SU-DHL-6 (cell line): Measurements from ENCODE around the gene RAD23B.

ENCODE experiments used
- H2AFZ ChIP-seq: fragments of 200-600 bp; sonication (generic); 2 replicates; pipeline ENCODE4 v1.6.1; 2014; ENCODE audit warnings: low read depth, mild to moderate bottlenecking, moderate library complexity, mixed read lengths, antibody characterized with exemption, low read length; ENCODE audit not compliant: severe bottlenecking
- H3F3A ChIP-seq: fragments of 200-600 bp; shearing (Covaris generic); 2 replicates; pipeline ENCODE4 v1.6.0; 2016; ENCODE audit warnings: antibody characterized with exemption, mild to moderate bottlenecking; ENCODE audit not compliant: insufficient read depth
- H3K27ac ChIP-seq: fragments of 200-600 bp; sonication (generic); 2 replicates; pipeline ENCODE4 v1.5.1; 2016; ENCODE audit warnings: low read depth, mild to moderate bottlenecking, low read length, moderate library complexity, mixed read lengths
- H3K27me3 ChIP-seq: fragments of 200-600 bp; sonication (generic), shearing (Covaris generic); 2 replicates; pipeline ENCODE4 v1.6.0; 2014; ENCODE audit warnings: mild to moderate bottlenecking, low read length
- H3K36me3 ChIP-seq: fragments of 200-600 bp; sonication (generic); 2 replicates; pipeline ENCODE4 v1.6.1; 2014; ENCODE audit warnings: mild to moderate bottlenecking, low read length, mixed read lengths
- H3K4me2 ChIP-seq: fragments of 300-600, 200-600 bp; shearing (Covaris generic), sonication (generic); 2 replicates; pipeline ENCODE4 v1.6.0; 2014; ENCODE audit warnings: low read length, low read depth, mild to moderate bottlenecking; ENCODE audit not compliant: poor library complexity, severe bottlenecking
- H3K4me3 ChIP-seq: fragments of 200-600 bp; sonication (generic); 2 replicates; pipeline ENCODE4 v1.5.1; 2014; ENCODE audit warnings: antibody characterized with exemption, low read length, mild to moderate bottlenecking, mixed read lengths; ENCODE audit not compliant: insufficient read depth, poor library complexity, severe bottlenecking
- H3K79me2 ChIP-seq: fragments of 200-600 bp; sonication (generic); 2 replicates; pipeline ENCODE4 v1.6.1; 2014; ENCODE audit warnings: mild to moderate bottlenecking, low read length, moderate library complexity; ENCODE audit not compliant: insufficient read depth
- H3K9ac ChIP-seq: fragments of 200-600 bp; sonication (generic); 2 replicates; pipeline ENCODE4 v1.7.0; 2014; ENCODE audit warnings: mild to moderate bottlenecking, low read length
- H3K9me2 ChIP-seq: fragments of 200-600 bp; sonication (generic); replicated peaks from 2 replicates; pipeline ENCODE4 v1.6.1; 2014; ENCODE audit warnings: low read length; ENCODE audit not compliant: insufficient read depth
- H3K9me3 ChIP-seq: fragments of 200-600 bp; sonication (generic); 2 replicates; pipeline ENCODE4 v1.6.1; 2014; ENCODE audit warnings: low read length, mixed read lengths; ENCODE audit not compliant: insufficient read depth
- H4K20me1 ChIP-seq: fragments of 200-600 bp; sonication (generic); 2 replicates; pipeline ENCODE4 v1.6.1; 2014; ENCODE audit warnings: low read depth, mild to moderate bottlenecking, antibody characterized with exemption, low read length, moderate library complexity, mixed read lengths
- CTCF ChIP-seq: fragments of 200-600 bp; sonication (generic); IDR thresholded peaks from one replicate; pipeline ENCODE4 v1.5.1; 2017; ENCODE audit warnings: antibody characterized with exemption, mild to moderate bottlenecking, low read length, moderate library complexity; ENCODE audit not compliant: insufficient read depth, poor library complexity, severe bottlenecking
- EZH2phosphoT487 ChIP-seq: fragments of 200-600 bp; sonication (generic), shearing (Covaris generic); conservative IDR thresholded peaks from 2 replicates; pipeline ENCODE4 v1.6.1; 2018; ENCODE audit warnings: mild to moderate bottlenecking, antibody characterized with exemption, low read length, moderate library complexity, mixed read lengths

RAD23B gene

GRCh38 chr9:107330420-107330819 lies 47.3 kb downstream of the RAD23B start:
- Histone ChIP-seq H3K27me3 (no peaks in the 10 kb centered on the region), H3F3A (peaks cover 8% of the 10 kb centered on the region), H3K79me2 (peaks cover 30% of the 10 kb centered on the region), H3K27ac (no peak overlapping the region), H3K4me2 (no peak overlapping the region), H3K4me3 (no peak overlapping the region), H3K9me3 (no peaks in the 10 kb centered on the region), H3K9ac (no peak overlapping the region), H3K9me2 (no peaks in the 10 kb centered on the region), H2AFZ (no peak overlapping the region), H3K36me3 (peaks cover 58% of the 10 kb centered on the region), H4K20me1 (peaks cover 35% of the 10 kb centered on the region)
- TF ChIP-seq CTCF: no peak
- no peak for TF ChIP-seq EZH2phosphoT487

- no peak overlapping the region for H3K27ac ChIP-seq
- H3K4me2 ChIP-seq: no peak overlapping the region
- H3K9me3 ChIP-seq: no peaks in the 10 kb centered on the region
- H3K9me2 ChIP-seq: no peaks in the 10 kb centered on the region
- H3K36me3 ChIP-seq: peaks cover 42% of the 10 kb centered on the region; the same call in 1 of the 2 replicates
- no peak overlapping the region for H3K9ac ChIP-seq
- H3K4me3 ChIP-seq: no peak overlapping the region
- no peak overlapping the region for H2AFZ ChIP-seq
- H3K79me2 ChIP-seq: peaks cover 13% of the 10 kb centered on the region; the same call in 1 of the 2 replicates
- H4K20me1 ChIP-seq: peaks cover 18% of the 10 kb centered on the region
- TF ChIP-seq CTCF: no peak
- no peak for TF ChIP-seq EZH2phosphoT487
- no peaks in the 10 kb centered on the region for H3K27me3 ChIP-seq
- peaks cover 8% of the 10 kb centered on the region for H3F3A ChIP-seq
Observed at GRCh38 chr9:107332883-107333282, 49.8 kb downstream of the RAD23B start.

GRCh38 chr9:107333363-107333762 lies 50.3 kb downstream of the RAD23B start:
- Histone ChIP-seq H2AFZ (no peak overlapping the region), H3F3A (peaks cover 8% of the 10 kb centered on the region), H3K9me2 (no peaks in the 10 kb centered on the region), H3K36me3 (peaks cover 37% of the 10 kb centered on the region; the same call in 1 of the 2 replicates), H3K9ac (no peak overlapping the region), H3K4me2 (no peak overlapping the region), H3K9me3 (no peaks in the 10 kb centered on the region), H3K4me3 (no peak overlapping the region), H4K20me1 (peaks cover 17% of the 10 kb centered on the region), H3K79me2 (peaks cover 9% of the 10 kb centered on the region; the same call in 1 of the 2 replicates), H3K27me3 (no peaks in the 10 kb centered on the region), H3K27ac (no peak overlapping the region)
- no peak for TF ChIP-seq EZH2phosphoT487
- no peak for TF ChIP-seq CTCF
